DND-41 (cell line): ENCODE data around the gene ZNF625.

ENCODE experiments used
- EZH2 ChIP-seq: IDR thresholded peaks from 3 replicates; pipeline ENCODE4 v1.6.1; 2012; ENCODE audit warnings: borderline replicate concordance, low read depth, mild to moderate bottlenecking, moderate library complexity, low read length, inconsistent platforms; ENCODE audit not compliant: severe bottlenecking
- TF ChIP-seq, protein P1 (sequence below): IDR thresholded peaks from 2 replicates; pipeline ENCODE4 v1.5.1; 2012; ENCODE audit warnings: borderline replicate concordance, low read length, moderate library complexity, mild to moderate bottlenecking; ENCODE audit not compliant: poor library complexity, severe bottlenecking; ENCODE audit errors: extremely low read depth

DNA sequence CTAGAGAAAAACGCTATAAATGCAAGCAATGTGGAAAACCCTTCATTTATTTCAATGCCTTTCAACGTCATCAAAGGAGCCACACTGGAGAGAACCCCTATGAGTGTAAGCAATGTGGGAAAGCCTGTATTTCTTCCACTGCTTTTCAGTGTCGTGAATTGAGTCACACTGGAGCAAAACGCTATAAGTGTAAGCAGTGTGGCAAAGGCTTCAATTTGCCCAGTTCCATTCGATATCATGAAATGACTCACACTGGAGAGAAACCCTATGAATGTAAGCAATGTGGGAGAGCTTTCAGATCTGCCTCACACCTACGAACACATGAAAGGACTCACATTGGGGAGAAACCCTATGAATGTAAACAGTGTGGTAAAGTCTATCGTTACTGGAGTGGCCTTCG is 43.8 kb downstream of the ZNF625 start:
- TF ChIP-seq, protein P1, sequence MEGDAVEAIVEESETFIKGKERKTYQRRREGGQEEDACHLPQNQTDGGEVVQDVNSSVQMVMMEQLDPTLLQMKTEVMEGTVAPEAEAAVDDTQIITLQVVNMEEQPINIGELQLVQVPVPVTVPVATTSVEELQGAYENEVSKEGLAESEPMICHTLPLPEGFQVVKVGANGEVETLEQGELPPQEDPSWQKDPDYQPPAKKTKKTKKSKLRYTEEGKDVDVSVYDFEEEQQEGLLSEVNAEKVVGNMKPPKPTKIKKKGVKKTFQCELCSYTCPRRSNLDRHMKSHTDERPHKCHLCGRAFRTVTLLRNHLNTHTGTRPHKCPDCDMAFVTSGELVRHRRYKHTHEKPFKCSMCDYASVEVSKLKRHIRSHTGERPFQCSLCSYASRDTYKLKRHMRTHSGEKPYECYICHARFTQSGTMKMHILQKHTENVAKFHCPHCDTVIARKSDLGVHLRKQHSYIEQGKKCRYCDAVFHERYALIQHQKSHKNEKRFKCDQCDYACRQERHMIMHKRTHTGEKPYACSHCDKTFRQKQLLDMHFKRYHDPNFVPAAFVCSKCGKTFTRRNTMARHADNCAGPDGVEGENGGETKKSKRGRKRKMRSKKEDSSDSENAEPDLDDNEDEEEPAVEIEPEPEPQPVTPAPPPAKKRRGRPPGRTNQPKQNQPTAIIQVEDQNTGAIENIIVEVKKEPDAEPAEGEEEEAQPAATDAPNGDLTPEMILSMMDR: no peak
- TF ChIP-seq EZH2: no peak
